ENCODE measurements around the gene MARCKSL1. TPM values are rescaled to one million over a fixed set of nuclear protein-coding genes. Genes with fewer than 3 reads are reported as not detected.
A peak's percentile ranks its signal among the peaks of the same experiment; 100 is the strongest.

MARCKSL1 gene
- total and polyA plus RNA-seq, 2 of the 13 experiments (the other 11 are each of a cell fraction or from before 2014, with no cell fraction given), result 81.9 to 155 TPM

GRCh38 chr1:32350785-32351398 lies 14.9 kb upstream of the MARCKSL1 start (continued):
- TF ChIP-seq SNAPC4 (CRISPR knock-in tag; IDR thresholded peaks at IDR 0.05) (no peak), TBP (CRISPR knock-in tag; IDR thresholded peaks at IDR 0.05) (no peak), NFIB (CRISPR knock-in tag; IDR thresholded peaks at IDR 0.05; ENCODE audit: borderline replicate concordance) (no peak), MZF1 (CRISPR knock-in tag; IDR thresholded peaks at IDR 0.05; ENCODE audit: borderline replicate concordance) (no peak), GTF3A (CRISPR knock-in tag; conservative IDR thresholded peaks at IDR 0.05) (no peak), ZNF234 (CRISPR knock-in tag; conservative IDR thresholded peaks at IDR 0.05) (no peak; the same call in 1 of the 2 replicates), HIVEP1 (CRISPR knock-in tag; IDR thresholded peaks at IDR 0.05) (no peak), ZNF781 (CRISPR knock-in tag; IDR thresholded peaks at IDR 0.05; ENCODE audit: borderline replicate concordance, not compliant biosample characterization) (peak; percentile 71), ZUFSP (CRISPR knock-in tag; IDR thresholded peaks at IDR 0.05; ENCODE audit: borderline replicate concordance) (no peak), ZNF263 (CRISPR knock-in tag; IDR thresholded peaks at IDR 0.05) (peak; percentile 39; the same call in 1 of the 2 replicates), PRPF4 (IDR thresholded peaks at IDR 0.05; ENCODE audit: low read depth, low read length, poor library complexity, severe bottlenecking) (no peak), PHF21A (CRISPR knock-in tag; IDR thresholded peaks at IDR 0.05) (no peak), DMTF1 (CRISPR knock-in tag; IDR thresholded peaks at IDR 0.05) (no peak), PHF5A (CRISPR knock-in tag; IDR thresholded peaks at IDR 0.05; ENCODE audit: low read depth, unreplicated experiment) (no peak), HMGXB3 (CRISPR knock-in tag; IDR thresholded peaks at IDR 0.05; ENCODE audit: borderline replicate concordance) (no peak; the same call in 1 of the 2 replicates)

All from HepG2 (cell line).